ENCODE measurements around the gene STOX2.

STOX2 gene

GRCh38 chr4:183861426-183861825, 43.7 kb upstream of the STOX2 start:
- H3K4me3 ChIP-seq (ENCODE audit: low read depth, low read length) = no peak overlapping the region
- TF ChIP-seq CTCF (IDR thresholded peaks at IDR 0.05; ENCODE audit: insufficient read depth, low read depth, low read length, missing control alignments) = no peak
- no peak for DNase-seq (ENCODE audit: low read depth)

- no peak for DNase-seq (ENCODE audit: low read depth)
- H3K4me3 ChIP-seq (ENCODE audit: low read depth, low read length) = no peak overlapping the region
- TF ChIP-seq CTCF (IDR thresholded peaks at IDR 0.05; ENCODE audit: insufficient read depth, low read depth, low read length, missing control alignments) = no peak
These were observed 41.8 kb upstream of the STOX2 start for GRCh38 chr4:183863155-183863825.

GRCh38 chr4:183867247-183867646, 37.9 kb upstream of the STOX2 start:
- H3K4me3 ChIP-seq (ENCODE audit: low read depth, low read length) = no peak overlapping the region
- no peak for TF ChIP-seq CTCF (IDR thresholded peaks at IDR 0.05; ENCODE audit: insufficient read depth, low read depth, low read length, missing control alignments)
- DNase-seq (ENCODE audit: low read depth) = no peak

GRCh38 chr4:183870997-183871396, 34.1 kb upstream of the STOX2 start:
- no peak for TF ChIP-seq CTCF (IDR thresholded peaks at IDR 0.05; ENCODE audit: insufficient read depth, low read depth, low read length, missing control alignments)
- no peak for DNase-seq (ENCODE audit: low read depth)
- no peak overlapping the region for H3K4me3 ChIP-seq (ENCODE audit: low read depth, low read length)

GRCh38 chr4:183871581-183871980, 33.5 kb upstream of the STOX2 start:
- no peak overlapping the region for H3K4me3 ChIP-seq (ENCODE audit: low read depth, low read length)
- no peak for TF ChIP-seq CTCF (IDR thresholded peaks at IDR 0.05; ENCODE audit: insufficient read depth, low read depth, low read length, missing control alignments)
- DNase-seq (ENCODE audit: low read depth) = no peak

- DNase-seq (ENCODE audit: low read depth) = no peak
- TF ChIP-seq CTCF (IDR thresholded peaks at IDR 0.05; ENCODE audit: insufficient read depth, low read depth, low read length, missing control alignments) = no peak
- H3K4me3 ChIP-seq (ENCODE audit: low read depth, low read length) = no peak overlapping the region
These were observed 32.6 kb upstream of the STOX2 start for GRCh38 chr4:183872531-183872930.
